PC-9 (cell line): ENCODE data around the gene GGNBP2.

Experiments used
- EZH2 ChIP-seq: fragments of 200-600 bp; sonication (generic); IDR thresholded peaks from 2 replicates; pipeline ENCODE4 v1.8.0; 2017; ENCODE audit warnings: antibody characterized with exemption, low read depth
- TF ChIP-seq, protein P1 (sequence below): fragments of 200-600 bp; sonication (generic); conservative IDR thresholded peaks from 2 replicates; pipeline ENCODE4 v1.6.1; 2017; ENCODE audit warnings: mixed run types, antibody characterized with exemption, mild to moderate bottlenecking, moderate library complexity

DNA sequence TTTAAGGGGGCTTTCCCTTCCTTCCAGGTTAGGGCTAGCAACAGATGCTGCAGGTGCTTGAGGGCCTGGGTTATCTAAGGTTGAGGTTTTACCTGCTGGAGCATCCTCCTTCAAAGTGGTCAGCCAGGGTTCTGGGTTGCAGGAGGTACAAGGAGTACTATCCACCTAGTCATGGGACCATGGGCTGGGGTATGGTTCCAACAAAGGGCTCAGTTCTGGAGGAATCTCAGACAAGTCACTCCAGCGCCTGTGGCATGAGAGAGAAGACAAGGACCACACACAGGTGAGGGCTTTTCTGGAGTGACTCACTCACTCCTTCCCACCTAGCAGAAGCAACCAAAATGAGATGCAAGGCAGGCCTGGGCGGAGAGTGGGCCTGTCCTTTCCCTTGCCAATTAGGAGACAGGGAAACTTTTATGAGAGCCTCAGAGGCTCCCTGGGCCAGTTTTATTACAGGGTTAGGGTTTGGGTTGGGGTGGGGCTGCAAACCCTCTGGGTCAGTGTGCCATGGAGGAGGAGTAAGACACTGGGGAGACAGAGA lies 12.2 kb upstream of the GGNBP2 start:
- TF ChIP-seq, protein P1, sequence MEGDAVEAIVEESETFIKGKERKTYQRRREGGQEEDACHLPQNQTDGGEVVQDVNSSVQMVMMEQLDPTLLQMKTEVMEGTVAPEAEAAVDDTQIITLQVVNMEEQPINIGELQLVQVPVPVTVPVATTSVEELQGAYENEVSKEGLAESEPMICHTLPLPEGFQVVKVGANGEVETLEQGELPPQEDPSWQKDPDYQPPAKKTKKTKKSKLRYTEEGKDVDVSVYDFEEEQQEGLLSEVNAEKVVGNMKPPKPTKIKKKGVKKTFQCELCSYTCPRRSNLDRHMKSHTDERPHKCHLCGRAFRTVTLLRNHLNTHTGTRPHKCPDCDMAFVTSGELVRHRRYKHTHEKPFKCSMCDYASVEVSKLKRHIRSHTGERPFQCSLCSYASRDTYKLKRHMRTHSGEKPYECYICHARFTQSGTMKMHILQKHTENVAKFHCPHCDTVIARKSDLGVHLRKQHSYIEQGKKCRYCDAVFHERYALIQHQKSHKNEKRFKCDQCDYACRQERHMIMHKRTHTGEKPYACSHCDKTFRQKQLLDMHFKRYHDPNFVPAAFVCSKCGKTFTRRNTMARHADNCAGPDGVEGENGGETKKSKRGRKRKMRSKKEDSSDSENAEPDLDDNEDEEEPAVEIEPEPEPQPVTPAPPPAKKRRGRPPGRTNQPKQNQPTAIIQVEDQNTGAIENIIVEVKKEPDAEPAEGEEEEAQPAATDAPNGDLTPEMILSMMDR, result no peak
- no peak for TF ChIP-seq EZH2
